HepG2 (cell line): ENCODE results near the gene SLC25A25. TPM values are rescaled to one million over a fixed set of nuclear protein-coding genes. Genes with fewer than 3 reads are reported as not detected.

ENCODE experiments used
- ATF3 ChIP-seq: sonication (generic); formaldehyde crosslinking; IDR thresholded peaks from 2 replicates; pipeline ENCODE4 v1.4.0; 2020; ENCODE audit warnings: missing genetic modification reagents
- CREB1 ChIP-seq, 2 experiments: fragments of 450-650 bp in 1 of 2; IDR thresholded peaks; 2 replicates each; pipeline ENCODE4 v1.6.1; 2016 to 2017; ENCODE audit warnings: control low read depth in 1 of 2, mild to moderate bottlenecking in 1 of 2, missing compliant biosample characterization in 1 of 2, missing genetic modification characterization in 1 of 2
- CSRNP2 ChIP-seq: sonication (generic); formaldehyde crosslinking; conservative IDR thresholded peaks from 2 replicates; pipeline ENCODE4 v1.8.0; 2022; ENCODE audit warnings: low read depth, missing genetic modification reagents
- HNRNPH1 ChIP-seq: fragments of 200-400 bp; formaldehyde crosslinking; optimal IDR thresholded peaks from 2 replicates; pipeline ENCODE3; 2017; ENCODE audit warnings: mild to moderate bottlenecking, low read depth, low read length
- JUN ChIP-seq: sonication (generic); formaldehyde crosslinking; IDR thresholded peaks from 2 replicates; pipeline ENCODE4 v1.4.0; 2020; ENCODE audit warnings: mild to moderate bottlenecking, missing genetic modification reagents
- LBX2 ChIP-seq: sonication (generic); formaldehyde crosslinking; IDR thresholded peaks from 2 replicates; pipeline ENCODE4 v1.5.0; 2020; ENCODE audit warnings: missing genetic modification reagents, mild to moderate bottlenecking, borderline replicate concordance
- MTF2 ChIP-seq: sonication (generic); formaldehyde crosslinking; IDR thresholded peaks from 2 replicates; pipeline ENCODE4 v1.5.0; 2020; ENCODE audit warnings: missing genetic modification reagents, borderline replicate concordance
- PHF20 ChIP-seq: sonication (generic); formaldehyde crosslinking; IDR thresholded peaks from 2 replicates; pipeline ENCODE4 v1.5.0; 2020; ENCODE audit warnings: mild to moderate bottlenecking, missing genetic modification reagents
- PHF8 ChIP-seq: sonication (generic); formaldehyde crosslinking; IDR thresholded peaks from 2 replicates; pipeline ENCODE4 v1.5.0; 2020; ENCODE audit warnings: missing genetic modification reagents
- RARA ChIP-seq: IDR thresholded peaks from 2 replicates; pipeline ENCODE4 v1.6.1; 2016; ENCODE audit warnings: missing genetic modification reagents, missing compliant biosample characterization
- SRY ChIP-seq: sonication (generic); formaldehyde crosslinking; IDR thresholded peaks from 2 replicates; pipeline ENCODE4 v1.8.0; 2022; ENCODE audit warnings: mild to moderate bottlenecking, missing genetic modification reagents
- TBX3 ChIP-seq: fragments of 450-650 bp; IDR thresholded peaks from 2 replicates; pipeline ENCODE4 v1.6.1; 2017; ENCODE audit warnings: antibody characterized with exemption, mild to moderate bottlenecking, inconsistent platforms, borderline replicate concordance
- ZBTB20 ChIP-seq: sonication (generic); formaldehyde crosslinking; IDR thresholded peaks from 2 replicates; pipeline ENCODE4 v1.8.1; 2023; ENCODE audit warnings: missing genetic modification reagents, low read depth, mild to moderate bottlenecking, borderline replicate concordance
- ZFP36L1 ChIP-seq: sonication (generic); formaldehyde crosslinking; IDR thresholded peaks from 2 replicates; pipeline ENCODE4 v1.8.0; 2022; ENCODE audit warnings: mild to moderate bottlenecking, missing genetic modification reagents, moderate library complexity
- ZNF280D ChIP-seq: sonication (generic); formaldehyde crosslinking; IDR thresholded peaks from 2 replicates; pipeline ENCODE4 v1.5.1; 2020; ENCODE audit warnings: mild to moderate bottlenecking, missing genetic modification reagents
- ZNF331 ChIP-seq: sonication (generic); formaldehyde crosslinking; IDR thresholded peaks from 2 replicates; pipeline ENCODE4 v1.4.0; 2020; ENCODE audit warnings: missing genetic modification reagents
- ZNF512B ChIP-seq: sonication (generic); formaldehyde crosslinking; IDR thresholded peaks from 2 replicates; pipeline ENCODE4 v1.5.1; 2020; ENCODE audit warnings: missing genetic modification reagents, mild to moderate bottlenecking, borderline replicate concordance
- ZNF546 ChIP-seq: sonication (generic); formaldehyde crosslinking; conservative IDR thresholded peaks from 2 replicates; pipeline ENCODE4 v1.8.1; 2023; ENCODE audit warnings: mild to moderate bottlenecking, missing genetic modification reagents
- ZNF567 ChIP-seq: sonication (generic); formaldehyde crosslinking; IDR thresholded peaks from 2 replicates; pipeline ENCODE4 v1.8.1; 2023; ENCODE audit warnings: mild to moderate bottlenecking, missing genetic modification reagents, borderline replicate concordance
- ZNF841 ChIP-seq: sonication (generic); formaldehyde crosslinking; IDR thresholded peaks from 2 replicates; pipeline ENCODE4 v1.8.1; 2023; ENCODE audit warnings: missing genetic modification reagents, borderline replicate concordance
- ZSCAN31 ChIP-seq: sonication (generic); formaldehyde crosslinking; IDR thresholded peaks from 2 replicates; pipeline ENCODE4 v1.5.0; 2020; ENCODE audit warnings: low read depth, mild to moderate bottlenecking, missing genetic modification reagents
- polyA plus RNA-seq, 8 experiments: library from polyadenylated mRNA; depleted of rRNA in 3 of 8; stranded (reverse) in 7 of 8; unstranded in 1 of 8; fragments of >200 nt; fragmentation: Illumina TruSeq in 4 of 8; extraction: Trizol in 4 of 8; gene quantifications; 2 replicates each; pipeline versions ENCODE4 v1.2.1 to v1.2.3, GENCODE V29; 2011 to 2016; ENCODE audit warnings: low read depth in 4 of 8, missing spikeins in 1 of 8, mixed read lengths in 1 of 8; ENCODE audit not compliant: insufficient read depth in 1 of 8
- total RNA-seq, 5 experiments: library from RNA; depleted of rRNA; stranded (reverse); fragments of >200 nt; fragmentation: Illumina TruSeq; extraction: Trizol; gene quantifications; 2 replicates each; pipeline ENCODE4 v1.2.3, GENCODE V29; 2016; ENCODE audit warnings: low read depth in 1 of 5

The SLC25A25 gene
- total and polyA plus RNA-seq, 2 of the 13 experiments (the other 11 are each of a cell fraction or from before 2014, with no cell fraction given): 10.5 to 24.8 TPM

- TF ChIP-seq ZNF280D (CRISPR knock-in tag) (no peak), LBX2 (CRISPR knock-in tag) (no peak), PHF20 (CRISPR knock-in tag) (no peak), JUN (no peak), ZSCAN31 (CRISPR knock-in tag) (no peak), CSRNP2 (CRISPR knock-in tag) (no peak), ZNF841 (CRISPR knock-in tag) (no peak), RARA (CRISPR knock-in tag) (no peak), SRY (CRISPR knock-in tag) (no peak), MTF2 (CRISPR knock-in tag) (no peak), HNRNPH1 (no peak), ZFP36L1 (CRISPR knock-in tag) (no peak), ZBTB20 (CRISPR knock-in tag) (no peak), PHF8 (CRISPR knock-in tag) (no peak), ATF3 (CRISPR knock-in tag) (no peak), ZNF546 (no peak), ZNF331 (CRISPR knock-in tag) (peak; percentile 39; the same call in 1 of the 2 replicates), CREB1 (IDR thresholded peaks at IDR 0.05) (no peak), CREB1 (CRISPR knock-in tag; IDR thresholded peaks at IDR 0.05) (no peak), ZNF512B (no peak), TBX3 (no peak), ZNF567 (CRISPR knock-in tag) (peak; percentile 60; the same call in 1 of the 2 replicates)
These were observed 33.0 kb upstream of the SLC25A25 start (continued) for GRCh38 chr9:128034821-128035652.
